MM.1S (cell line): ENCODE measurements around the gene GCC1.

Experiments used
- DNase-seq: peaks from one replicate; pipeline ENCODE4 v3.0.0-alpha.2; 2015
- H2AFZ ChIP-seq: fragments of 300-600 bp; sonication (generic); 2 replicates; pipeline ENCODE4 v1.6.0; 2016; ENCODE audit warnings: antibody characterized with exemption, low read length
- H3F3A ChIP-seq: fragments of 300-600 bp; sonication (generic); 2 replicates; pipeline ENCODE4 v1.6.1; 2016; ENCODE audit warnings: mild to moderate bottlenecking, antibody characterized with exemption, low read length, moderate library complexity, mixed read lengths; ENCODE audit not compliant: insufficient read depth
- H3K27ac ChIP-seq: fragments of 300-600 bp; sonication (generic); 2 replicates; pipeline ENCODE4 v1.5.1; 2016; ENCODE audit warnings: mild to moderate bottlenecking, low read length
- H3K27me3 ChIP-seq: fragments of 300-600 bp; sonication (generic); replicated peaks from 2 replicates; pipeline ENCODE4 v1.6.0; 2016; ENCODE audit warnings: low read length; ENCODE audit not compliant: insufficient read depth
- H3K36me3 ChIP-seq: fragments of 300-600 bp; sonication (generic); replicated peaks from 2 replicates; pipeline ENCODE4 v1.6.1; 2016; ENCODE audit warnings: mild to moderate bottlenecking, low read length, mixed read lengths; ENCODE audit not compliant: insufficient read depth
- H3K4me1 ChIP-seq: fragments of 300-600 bp; sonication (generic); 2 replicates; pipeline ENCODE4 v1.6.1; 2016; ENCODE audit warnings: low read length, mixed read lengths
- H3K4me2 ChIP-seq: fragments of 300-600 bp; sonication (generic); 2 replicates; pipeline ENCODE4 v1.6.0; 2016; ENCODE audit warnings: low read depth, low read length
- H3K4me3 ChIP-seq: fragments of 300-600 bp; sonication (generic); 2 replicates; pipeline ENCODE4 v1.5.1; 2016; ENCODE audit warnings: low read length, mixed read lengths
- H3K79me2 ChIP-seq: fragments of 300-600 bp; sonication (generic); 2 replicates; pipeline ENCODE4 v1.6.1; 2016; ENCODE audit warnings: mixed run types, low read length, mixed read lengths
- H3K9ac ChIP-seq: fragments of 300-600 bp; sonication (generic); 2 replicates; pipeline ENCODE4 v1.6.1; 2016; ENCODE audit warnings: low read length, mixed read lengths
- H3K9me2 ChIP-seq: fragments of 300-600 bp; sonication (generic); replicated peaks from 2 replicates; pipeline ENCODE4 v1.6.1; 2016; ENCODE audit warnings: mild to moderate bottlenecking, low read length, mixed read lengths; ENCODE audit not compliant: insufficient read depth
- H3K9me3 ChIP-seq: fragments of 300-600 bp; sonication (generic); replicated peaks from 2 replicates; pipeline ENCODE4 v1.6.1; 2016; ENCODE audit warnings: mild to moderate bottlenecking, low read length, mixed read lengths; ENCODE audit not compliant: insufficient read depth
- H4K20me1 ChIP-seq: fragments of 300-600 bp; sonication (generic); 2 replicates; pipeline ENCODE4 v1.6.1; 2016; ENCODE audit warnings: mild to moderate bottlenecking, low read length, moderate library complexity, mixed read lengths; ENCODE audit not compliant: insufficient read depth
- EZH2 ChIP-seq: fragments of 300-600 bp; sonication (generic); optimal IDR thresholded peaks from 2 replicates; pipeline ENCODE3; 2017; ENCODE audit warnings: low read depth, mild to moderate bottlenecking, antibody characterized with exemption, low read length, mixed read lengths
- EZH2phosphoT487 ChIP-seq: fragments of 300-600 bp; sonication (generic); IDR thresholded peaks from 2 replicates; pipeline ENCODE4 v1.6.1; 2018; ENCODE audit warnings: antibody characterized with exemption, low read length
- TF ChIP-seq, protein P1 (sequence below): fragments of 300-600 bp; sonication (generic); IDR thresholded peaks from 2 replicates; pipeline ENCODE4 v1.5.1; 2016; ENCODE audit warnings: antibody characterized with exemption, low read length, mixed read lengths

Gene GCC1

DNA sequence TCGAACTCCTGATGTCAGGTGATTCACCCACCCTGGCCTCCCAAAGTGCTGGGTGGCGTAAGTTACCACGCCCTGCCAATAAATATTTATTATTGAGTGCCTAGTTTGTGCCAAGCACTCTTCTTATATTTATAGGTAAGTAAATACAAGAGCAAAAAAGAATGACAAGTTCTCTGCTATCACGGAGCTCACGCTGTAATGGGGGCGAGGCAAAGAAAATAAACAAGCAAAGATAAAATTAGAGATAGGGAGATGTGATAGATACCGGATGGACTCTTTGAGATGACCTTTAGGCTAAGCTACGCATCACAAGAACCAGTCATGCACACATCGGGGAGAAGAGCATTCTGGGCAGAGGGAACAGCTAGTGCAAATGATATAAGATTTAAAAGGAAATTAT, 46.3 kb downstream of the GCC1 start:
- Histone ChIP-seq H3F3A (no peaks in the 10 kb centered on the region), H2AFZ (no peak overlapping the region), H3K27me3 (no peaks in the 10 kb centered on the region), H3K9ac (no peak overlapping the region), H3K36me3 (no peaks in the 10 kb centered on the region), H3K79me2 (no peaks in the 10 kb centered on the region), H3K4me2 (no peak overlapping the region), H3K4me1 (no peaks in the 10 kb centered on the region), H4K20me1 (no peaks in the 10 kb centered on the region), H3K9me3 (no peaks in the 10 kb centered on the region), H3K4me3 (no peak overlapping the region), H3K27ac (no peak overlapping the region), H3K9me2 (no peaks in the 10 kb centered on the region)
- TF ChIP-seq, protein P1, sequence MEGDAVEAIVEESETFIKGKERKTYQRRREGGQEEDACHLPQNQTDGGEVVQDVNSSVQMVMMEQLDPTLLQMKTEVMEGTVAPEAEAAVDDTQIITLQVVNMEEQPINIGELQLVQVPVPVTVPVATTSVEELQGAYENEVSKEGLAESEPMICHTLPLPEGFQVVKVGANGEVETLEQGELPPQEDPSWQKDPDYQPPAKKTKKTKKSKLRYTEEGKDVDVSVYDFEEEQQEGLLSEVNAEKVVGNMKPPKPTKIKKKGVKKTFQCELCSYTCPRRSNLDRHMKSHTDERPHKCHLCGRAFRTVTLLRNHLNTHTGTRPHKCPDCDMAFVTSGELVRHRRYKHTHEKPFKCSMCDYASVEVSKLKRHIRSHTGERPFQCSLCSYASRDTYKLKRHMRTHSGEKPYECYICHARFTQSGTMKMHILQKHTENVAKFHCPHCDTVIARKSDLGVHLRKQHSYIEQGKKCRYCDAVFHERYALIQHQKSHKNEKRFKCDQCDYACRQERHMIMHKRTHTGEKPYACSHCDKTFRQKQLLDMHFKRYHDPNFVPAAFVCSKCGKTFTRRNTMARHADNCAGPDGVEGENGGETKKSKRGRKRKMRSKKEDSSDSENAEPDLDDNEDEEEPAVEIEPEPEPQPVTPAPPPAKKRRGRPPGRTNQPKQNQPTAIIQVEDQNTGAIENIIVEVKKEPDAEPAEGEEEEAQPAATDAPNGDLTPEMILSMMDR: no peak
- TF ChIP-seq EZH2 (no peak), EZH2phosphoT487 (no peak)
- no peak for DNase-seq

DNA sequence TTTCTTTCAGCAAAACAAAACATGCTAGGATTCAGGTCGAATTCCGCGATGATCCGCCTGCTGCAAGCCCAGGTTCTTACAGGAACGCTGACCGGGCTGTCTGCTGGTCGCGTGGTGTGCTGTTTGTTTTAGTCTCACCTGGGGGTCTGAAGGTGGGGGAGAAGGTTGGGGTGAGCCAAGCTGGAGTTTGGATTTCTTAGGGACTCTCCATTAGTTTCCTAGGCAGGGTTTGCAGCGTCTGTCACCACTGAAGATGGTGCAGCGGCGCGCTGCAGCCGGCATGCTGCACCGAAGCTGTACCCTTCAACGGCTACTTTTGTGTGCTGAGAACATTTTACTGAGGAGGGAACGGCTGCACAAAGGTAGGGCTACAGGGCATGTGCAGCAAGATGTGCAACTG, 48.7 kb downstream of the GCC1 start:
- Histone ChIP-seq H3K9me2 (no peaks in the 10 kb centered on the region), H3K4me3 (no peak overlapping the region), H3F3A (no peaks in the 10 kb centered on the region), H3K79me2 (no peaks in the 10 kb centered on the region), H4K20me1 (no peaks in the 10 kb centered on the region), H3K4me1 (no peaks in the 10 kb centered on the region), H3K9me3 (no peaks in the 10 kb centered on the region), H2AFZ (no peak overlapping the region), H3K4me2 (no peak overlapping the region), H3K27ac (no peak overlapping the region), H3K27me3 (no peaks in the 10 kb centered on the region), H3K9ac (no peak overlapping the region), H3K36me3 (no peaks in the 10 kb centered on the region)
- TF ChIP-seq, protein P1: no peak
- no peak for TF ChIP-seq EZH2
- DNase-seq: no peak

DNA sequence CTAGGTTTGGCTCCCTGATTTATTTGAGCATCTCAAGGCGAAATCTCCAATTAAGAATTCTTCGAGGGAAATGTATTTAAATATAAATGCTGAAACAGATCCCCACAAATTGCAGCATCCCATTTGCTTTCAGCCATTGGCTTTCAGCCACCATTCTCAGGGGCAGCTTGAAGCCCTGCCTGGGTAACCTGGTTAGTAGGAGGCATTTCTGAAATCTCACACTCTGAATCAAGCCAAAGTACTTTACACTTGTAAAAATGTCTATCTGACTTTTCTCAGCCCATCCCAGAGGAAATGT, 49.1 kb downstream of the GCC1 start:
- H3F3A ChIP-seq: no peaks in the 10 kb centered on the region
- no peak overlapping the region for H3K4me2 ChIP-seq
- no peaks in the 10 kb centered on the region for H3K9me3 ChIP-seq
- H3K9ac ChIP-seq: no peak overlapping the region
- no peaks in the 10 kb centered on the region for H3K79me2 ChIP-seq
- no peaks in the 10 kb centered on the region for H4K20me1 ChIP-seq
- H3K27me3 ChIP-seq: no peaks in the 10 kb centered on the region
- no peaks in the 10 kb centered on the region for H3K4me1 ChIP-seq
- H3K36me3 ChIP-seq: no peaks in the 10 kb centered on the region
- H3K27ac ChIP-seq: no peak overlapping the region
- TF ChIP-seq EZH2 (no peak), EZH2phosphoT487 (no peak)
- TF ChIP-seq, protein P1: no peak
- H3K4me3 ChIP-seq: no peak overlapping the region
- no peak for DNase-seq
- H3K9me2 ChIP-seq: no peaks in the 10 kb centered on the region
- no peak overlapping the region for H2AFZ ChIP-seq
